Neural cell (in vitro differentiated cells): ENCODE measurements around the gene GABRB1.

Source experiments
- EP300 ChIP-seq: fragments of 450-650 bp; conservative IDR thresholded peaks from 2 replicates; pipeline ENCODE4 v1.6.1; 2014; ENCODE audit warnings: antibody characterized with exemption, mild to moderate bottlenecking, moderate library complexity; ENCODE audit not compliant: poor library complexity, severe bottlenecking
- EZH2 ChIP-seq: fragments of 200-600, 300-800 bp; shearing (Covaris generic), sonication (generic); IDR thresholded peaks from 2 replicates; pipeline ENCODE4 v1.6.1; 2014; ENCODE audit warnings: antibody characterized with exemption, low read length, borderline replicate concordance, mild to moderate bottlenecking; ENCODE audit not compliant: insufficient read depth, poor library complexity, severe bottlenecking
- POLR2AphosphoS5 ChIP-seq: IDR thresholded peaks from 2 replicates; pipeline ENCODE4 v1.6.1; 2012
- RAD21 ChIP-seq: fragments of 450-650 bp; conservative IDR thresholded peaks from 2 replicates; pipeline ENCODE4 v1.6.1; 2014; ENCODE audit warnings: antibody characterized with exemption, mild to moderate bottlenecking, moderate library complexity
- SMC3 ChIP-seq: fragments of 450-650 bp; conservative IDR thresholded peaks from 2 replicates; pipeline ENCODE4 v1.6.1; 2014; ENCODE audit warnings: antibody characterized with exemption, mild to moderate bottlenecking, moderate library complexity; ENCODE audit not compliant: poor library complexity
- TAF1 ChIP-seq: IDR thresholded peaks from 2 replicates; pipeline ENCODE4 v1.6.1; 2012; ENCODE audit warnings: low read depth
- TF ChIP-seq, protein P1 (sequence below): fragments of 450-650 bp; IDR thresholded peaks from 2 replicates; pipeline ENCODE4 v1.5.1; 2014; ENCODE audit warnings: antibody characterized with exemption, mild to moderate bottlenecking, moderate library complexity; ENCODE audit not compliant: poor library complexity, severe bottlenecking
- TF ChIP-seq, protein P2 (sequence below): IDR thresholded peaks from 2 replicates; pipeline ENCODE4 v1.6.1; 2012; ENCODE audit warnings: borderline replicate concordance

DNA sequence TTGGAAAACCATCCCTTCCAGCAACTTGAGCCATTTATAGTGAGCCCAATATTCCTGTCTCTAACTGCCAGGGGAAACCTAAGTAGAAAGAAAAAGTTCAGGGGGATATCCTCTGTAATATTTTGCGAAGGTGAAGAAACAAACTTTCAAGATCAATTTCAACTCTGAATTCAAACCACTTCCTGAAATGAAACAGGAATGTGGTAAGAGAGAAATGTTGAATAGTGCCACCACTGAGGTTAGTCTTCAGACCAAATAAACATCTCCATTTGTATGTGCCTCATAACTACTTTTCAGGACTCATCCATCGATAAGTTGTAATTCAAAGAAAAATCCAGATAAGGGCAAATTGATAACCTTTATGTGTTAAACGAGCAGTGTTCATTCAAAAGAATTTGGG lies 128.7 kb downstream of the GABRB1 start:
- TF ChIP-seq, protein P1, sequence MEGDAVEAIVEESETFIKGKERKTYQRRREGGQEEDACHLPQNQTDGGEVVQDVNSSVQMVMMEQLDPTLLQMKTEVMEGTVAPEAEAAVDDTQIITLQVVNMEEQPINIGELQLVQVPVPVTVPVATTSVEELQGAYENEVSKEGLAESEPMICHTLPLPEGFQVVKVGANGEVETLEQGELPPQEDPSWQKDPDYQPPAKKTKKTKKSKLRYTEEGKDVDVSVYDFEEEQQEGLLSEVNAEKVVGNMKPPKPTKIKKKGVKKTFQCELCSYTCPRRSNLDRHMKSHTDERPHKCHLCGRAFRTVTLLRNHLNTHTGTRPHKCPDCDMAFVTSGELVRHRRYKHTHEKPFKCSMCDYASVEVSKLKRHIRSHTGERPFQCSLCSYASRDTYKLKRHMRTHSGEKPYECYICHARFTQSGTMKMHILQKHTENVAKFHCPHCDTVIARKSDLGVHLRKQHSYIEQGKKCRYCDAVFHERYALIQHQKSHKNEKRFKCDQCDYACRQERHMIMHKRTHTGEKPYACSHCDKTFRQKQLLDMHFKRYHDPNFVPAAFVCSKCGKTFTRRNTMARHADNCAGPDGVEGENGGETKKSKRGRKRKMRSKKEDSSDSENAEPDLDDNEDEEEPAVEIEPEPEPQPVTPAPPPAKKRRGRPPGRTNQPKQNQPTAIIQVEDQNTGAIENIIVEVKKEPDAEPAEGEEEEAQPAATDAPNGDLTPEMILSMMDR: no peak
- TF ChIP-seq TAF1 (no peak), EZH2 (no peak), EP300 (no peak), RAD21 (no peak), SMC3 (no peak), POLR2AphosphoS5 (no peak)
- TF ChIP-seq, protein P2, sequence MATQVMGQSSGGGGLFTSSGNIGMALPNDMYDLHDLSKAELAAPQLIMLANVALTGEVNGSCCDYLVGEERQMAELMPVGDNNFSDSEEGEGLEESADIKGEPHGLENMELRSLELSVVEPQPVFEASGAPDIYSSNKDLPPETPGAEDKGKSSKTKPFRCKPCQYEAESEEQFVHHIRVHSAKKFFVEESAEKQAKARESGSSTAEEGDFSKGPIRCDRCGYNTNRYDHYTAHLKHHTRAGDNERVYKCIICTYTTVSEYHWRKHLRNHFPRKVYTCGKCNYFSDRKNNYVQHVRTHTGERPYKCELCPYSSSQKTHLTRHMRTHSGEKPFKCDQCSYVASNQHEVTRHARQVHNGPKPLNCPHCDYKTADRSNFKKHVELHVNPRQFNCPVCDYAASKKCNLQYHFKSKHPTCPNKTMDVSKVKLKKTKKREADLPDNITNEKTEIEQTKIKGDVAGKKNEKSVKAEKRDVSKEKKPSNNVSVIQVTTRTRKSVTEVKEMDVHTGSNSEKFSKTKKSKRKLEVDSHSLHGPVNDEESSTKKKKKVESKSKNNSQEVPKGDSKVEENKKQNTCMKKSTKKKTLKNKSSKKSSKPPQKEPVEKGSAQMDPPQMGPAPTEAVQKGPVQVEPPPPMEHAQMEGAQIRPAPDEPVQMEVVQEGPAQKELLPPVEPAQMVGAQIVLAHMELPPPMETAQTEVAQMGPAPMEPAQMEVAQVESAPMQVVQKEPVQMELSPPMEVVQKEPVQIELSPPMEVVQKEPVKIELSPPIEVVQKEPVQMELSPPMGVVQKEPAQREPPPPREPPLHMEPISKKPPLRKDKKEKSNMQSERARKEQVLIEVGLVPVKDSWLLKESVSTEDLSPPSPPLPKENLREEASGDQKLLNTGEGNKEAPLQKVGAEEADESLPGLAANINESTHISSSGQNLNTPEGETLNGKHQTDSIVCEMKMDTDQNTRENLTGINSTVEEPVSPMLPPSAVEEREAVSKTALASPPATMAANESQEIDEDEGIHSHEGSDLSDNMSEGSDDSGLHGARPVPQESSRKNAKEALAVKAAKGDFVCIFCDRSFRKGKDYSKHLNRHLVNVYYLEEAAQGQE: no peak
